ENCODE measurements around the gene RAD51B. TPM values are rescaled to one million over a fixed set of nuclear protein-coding genes. Genes with fewer than 3 reads are reported as not detected.

The RAD51B gene
- polyA plus RNA-seq, 3 donors = 3.6 to 11.6 (median 9.4) TPM

DNA sequence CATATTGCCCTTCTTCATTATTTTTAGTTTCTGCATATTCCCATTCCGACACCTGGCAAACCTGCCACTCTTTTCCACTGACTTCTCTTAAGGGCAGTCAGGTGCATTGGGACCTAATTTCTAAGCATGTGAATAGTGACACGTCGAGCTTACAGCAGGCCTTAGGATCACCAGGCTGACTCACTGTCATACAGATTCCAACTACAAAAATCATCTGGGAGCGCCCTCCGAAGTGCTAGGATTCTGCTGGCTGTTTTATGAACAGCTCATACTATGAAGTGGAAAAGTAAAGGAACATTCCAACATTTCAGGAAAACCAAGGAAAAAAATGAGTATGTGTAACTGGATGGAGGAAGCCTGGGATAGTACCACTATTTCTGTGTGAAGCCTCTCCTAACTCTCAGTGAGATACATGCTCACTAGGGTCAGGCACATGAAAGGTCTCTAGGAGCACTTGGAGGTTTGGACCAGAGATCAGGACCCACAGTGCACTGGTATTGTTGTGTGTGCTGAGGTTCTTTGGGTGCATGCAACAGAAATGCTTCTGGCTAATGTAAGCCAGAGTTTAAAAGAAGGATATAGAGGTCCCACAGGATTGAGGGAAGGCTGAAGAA lies 715.9 kb downstream of the RAD51B start:
- no peak overlapping the region for H3K27ac ChIP-seq (ENCODE audit: low read depth in 1 of 2, low read length in 2 of 2)
- no peak overlapping the region for H3K4me3 ChIP-seq (replicated peaks in 1 of 3; ENCODE audit: low read depth in 2 of 3, low read length in 3 of 3)
- H3K4me2 ChIP-seq (replicated peaks; ENCODE audit: extremely low read depth, low read length, poor library complexity, severe bottlenecking) = no peak overlapping the region
- Mint-ChIP-seq H3K27me3 (ENCODE audit: low read depth in 3 of 3) (peaks cover 0 to 9% (median 3%) of the 10 kb centered on the region in 3 donors), H3K4me1 (no peaks in the 10 kb centered on the region), H3K4me3 (no peak overlapping the region), H3K36me3 (peaks cover 0 to 4% of the 10 kb centered on the region in 2 donors), H3K27ac (no peak overlapping the region), H3K9me3 (peaks cover 4 to 16% (median 12%) of the 10 kb centered on the region in 7 donors)
- H3K4me1 ChIP-seq (ENCODE audit: control insufficient read depth in 1 of 2, insufficient read depth in 2 of 2, low read length in 2 of 2) = no peaks in the 10 kb centered on the region
- no peaks in the 10 kb centered on the region for H4K20me1 ChIP-seq (ENCODE audit: insufficient read depth, low read length)
- no peak overlapping the region for H3K9ac ChIP-seq (ENCODE audit: insufficient read depth, low read length, poor library complexity, severe bottlenecking)
- H3K36me3 ChIP-seq (replicated peaks in 1 of 2; ENCODE audit: control insufficient read depth in 1 of 2, insufficient read depth in 2 of 2, low read length in 2 of 2) = no peaks in the 10 kb centered on the region
- H3K79me2 ChIP-seq (ENCODE audit: insufficient read depth, low read length) = no peaks in the 10 kb centered on the region
- WGBS (ENCODE audit: insufficient coverage) = 100% methylated on average over 1 of the region's 5 CpGs
- no peaks in the 10 kb centered on the region for H3K27me3 ChIP-seq (ENCODE audit: control insufficient read depth in 2 of 2, insufficient read depth in 2 of 2, low read length in 2 of 2)
- H2AFZ ChIP-seq (ENCODE audit: insufficient read depth, low read depth, low read length, poor library complexity, severe bottlenecking) = no peak overlapping the region
- H3K9me3 ChIP-seq (replicated peaks in 1 of 2; ENCODE audit: control insufficient read depth in 1 of 2, insufficient read depth in 1 of 2, low read length in 2 of 2) = peaks cover 5 to 8% of the 10 kb centered on the region in 2 donors
- intact Hi-C loops (cut with micrococcal nuclease) = no loop called here
- TF ChIP-seq, protein P1, sequence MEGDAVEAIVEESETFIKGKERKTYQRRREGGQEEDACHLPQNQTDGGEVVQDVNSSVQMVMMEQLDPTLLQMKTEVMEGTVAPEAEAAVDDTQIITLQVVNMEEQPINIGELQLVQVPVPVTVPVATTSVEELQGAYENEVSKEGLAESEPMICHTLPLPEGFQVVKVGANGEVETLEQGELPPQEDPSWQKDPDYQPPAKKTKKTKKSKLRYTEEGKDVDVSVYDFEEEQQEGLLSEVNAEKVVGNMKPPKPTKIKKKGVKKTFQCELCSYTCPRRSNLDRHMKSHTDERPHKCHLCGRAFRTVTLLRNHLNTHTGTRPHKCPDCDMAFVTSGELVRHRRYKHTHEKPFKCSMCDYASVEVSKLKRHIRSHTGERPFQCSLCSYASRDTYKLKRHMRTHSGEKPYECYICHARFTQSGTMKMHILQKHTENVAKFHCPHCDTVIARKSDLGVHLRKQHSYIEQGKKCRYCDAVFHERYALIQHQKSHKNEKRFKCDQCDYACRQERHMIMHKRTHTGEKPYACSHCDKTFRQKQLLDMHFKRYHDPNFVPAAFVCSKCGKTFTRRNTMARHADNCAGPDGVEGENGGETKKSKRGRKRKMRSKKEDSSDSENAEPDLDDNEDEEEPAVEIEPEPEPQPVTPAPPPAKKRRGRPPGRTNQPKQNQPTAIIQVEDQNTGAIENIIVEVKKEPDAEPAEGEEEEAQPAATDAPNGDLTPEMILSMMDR (IDR thresholded peaks at IDR 0.05) = no peak
- no peak for DNase-seq

DNA sequence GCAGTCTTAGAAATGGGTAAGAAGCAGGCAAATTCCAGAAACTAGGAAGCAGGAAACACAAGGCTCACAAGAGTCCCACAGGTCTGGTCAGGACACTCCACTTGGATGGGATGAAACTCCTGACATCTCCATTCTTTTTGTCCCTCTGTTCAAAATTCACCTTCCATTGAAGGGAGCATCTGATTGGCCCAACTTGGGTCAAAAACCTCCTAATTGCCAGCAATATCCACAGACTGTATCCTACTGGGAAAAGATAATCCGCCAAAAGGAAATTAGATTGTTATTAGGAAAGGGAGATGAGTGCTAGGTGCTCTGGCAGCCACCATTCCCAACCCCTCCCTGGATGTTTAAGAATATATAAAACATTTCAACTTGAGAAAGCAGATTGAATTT lies 716.4 kb downstream of the RAD51B start:
- Histone ChIP-seq H3K9ac (ENCODE audit: insufficient read depth, low read length, poor library complexity, severe bottlenecking) (no peak overlapping the region), H2AFZ (ENCODE audit: insufficient read depth, low read depth, low read length, poor library complexity, severe bottlenecking) (no peak overlapping the region), H3K27ac (ENCODE audit: low read depth in 1 of 2, low read length in 2 of 2) (no peak overlapping the region), H3K9me3 (replicated peaks in 1 of 2; ENCODE audit: control insufficient read depth in 1 of 2, insufficient read depth in 1 of 2, low read length in 2 of 2) (peaks cover 5 to 6% of the 10 kb centered on the region in 2 donors), H3K79me2 (ENCODE audit: insufficient read depth, low read length) (no peaks in the 10 kb centered on the region), H3K4me3 (replicated peaks in 1 of 3; ENCODE audit: low read depth in 2 of 3, low read length in 3 of 3) (no peak overlapping the region), H4K20me1 (ENCODE audit: insufficient read depth, low read length) (no peaks in the 10 kb centered on the region), H3K36me3 (replicated peaks in 1 of 2; ENCODE audit: control insufficient read depth in 1 of 2, insufficient read depth in 2 of 2, low read length in 2 of 2) (no peaks in the 10 kb centered on the region), H3K27me3 (ENCODE audit: control insufficient read depth in 2 of 2, insufficient read depth in 2 of 2, low read length in 2 of 2) (no peaks in the 10 kb centered on the region), H3K4me1 (ENCODE audit: control insufficient read depth in 1 of 2, insufficient read depth in 2 of 2, low read length in 2 of 2) (no peaks in the 10 kb centered on the region), H3K4me2 (replicated peaks; ENCODE audit: extremely low read depth, low read length, poor library complexity, severe bottlenecking) (no peak overlapping the region)
- Mint-ChIP-seq H3K4me1 (no peaks in the 10 kb centered on the region), H3K9me3 (peaks cover 2 to 12% (median 8%) of the 10 kb centered on the region in 7 donors), H3K36me3 (peaks cover 0 to 1% of the 10 kb centered on the region in 2 donors), H3K27ac (no peak overlapping the region), H3K4me3 (no peak overlapping the region), H3K27me3 (ENCODE audit: low read depth in 3 of 3) (peaks cover 0 to 9% (median 2%) of the 10 kb centered on the region in 3 donors)
- intact Hi-C loops (cut with micrococcal nuclease) = no loop called here
- TF ChIP-seq, protein P1 (IDR thresholded peaks at IDR 0.05) = no peak
- DNase-seq = no peak
- WGBS (ENCODE audit: insufficient coverage) = no CpG with 5 or more reads among the region's 1 CpG
